Hepatocyte (in vitro differentiated cells): ENCODE results near the gene RIN3.

ENCODE experiments used
- CTCF ChIP-seq: fragments of 200-600 bp; sonication (generic); IDR thresholded peaks from 2 replicates; pipeline ENCODE4 v1.5.1; 2016; ENCODE audit warnings: antibody characterized with exemption, mild to moderate bottlenecking; ENCODE audit not compliant: poor library complexity
- EZH2 ChIP-seq: fragments of 200-600 bp; sonication (generic); IDR thresholded peaks from 2 replicates; pipeline ENCODE4 v1.6.1; 2016; ENCODE audit warnings: antibody characterized with exemption, mild to moderate bottlenecking, borderline replicate concordance

GRCh38 chr14:92470811-92471210 is 42.8 kb upstream of the RIN3 start:
- no peak for TF ChIP-seq CTCF
- no peak for TF ChIP-seq EZH2
